ENCODE data around the gene STK32A. TPM values are rescaled to one million over a fixed set of nuclear protein-coding genes. Genes with fewer than 3 reads are reported as not detected.

Gene STK32A
- total RNA-seq, 4 donors from 2014 or later = 2.5 to 15.3 (median 9.4) TPM

- intact Hi-C loops (cut with DNase I) = no loop called here
Observed at GRCh38 chr5:147400126-147400809, 165.4 kb downstream of the STK32A start.

GRCh38 chr5:147400881-147401280 lies 166.1 kb downstream of the STK32A start:
- peaks cover 0 to 17% of the 10 kb centered on the region in 2 donors for H3K4me1 ChIP-seq
- intact Hi-C loops (cut with DNase I) = no loop called here

More at GRCh38 chr5:147400126-147400809, 165.4 kb downstream of the STK32A start:
- H3K27me3 ChIP-seq = no peaks in the 10 kb centered on the region
- H3K4me3 ChIP-seq (replicated peaks in 1 of 3) = no peak overlapping the region
- WGBS, 2 donors = 83 to 90% methylated on average over 7 of the region's 7 CpGs
- H3K36me3 ChIP-seq = no peaks in the 10 kb centered on the region
- H3K4me1 ChIP-seq = peaks cover 0 to 17% of the 10 kb centered on the region in 2 donors
- no peak for DNase-seq
- no peak overlapping the region for H3K27ac ChIP-seq
- TF ChIP-seq CTCF (IDR thresholded peaks at IDR 0.05) = no peak
- TF ChIP-seq POLR2A (IDR thresholded peaks at IDR 0.05) = no peak
- no peaks in the 10 kb centered on the region for H3K9me3 ChIP-seq

GRCh38 chr5:147403651-147404640 lies 169.1 kb downstream of the STK32A start:
- intact Hi-C loops (cut with DNase I) = no loop called here
- DNase-seq = peak in 1 of 2 donors; percentile 13
- Histone ChIP-seq H3K4me1 (peaks cover 0 to 17% of the 10 kb centered on the region in 2 donors), H3K27ac (peak overlapping the region; percentile 58 to 67 (median 64)), H3K36me3 (no peaks in the 10 kb centered on the region), H3K4me3 (replicated peaks in 1 of 3) (no peak overlapping the region), H3K27me3 (no peaks in the 10 kb centered on the region), H3K9me3 (no peaks in the 10 kb centered on the region)
- WGBS, 2 donors = 68 to 74% methylated on average over 15 of the region's 15 CpGs
- TF ChIP-seq POLR2A (IDR thresholded peaks at IDR 0.05) (no peak), CTCF (IDR thresholded peaks at IDR 0.05) (no peak)

More at GRCh38 chr5:147400881-147401280, 166.1 kb downstream of the STK32A start:
- no peak for DNase-seq
- H3K27me3 ChIP-seq = no peaks in the 10 kb centered on the region
- H3K9me3 ChIP-seq = no peaks in the 10 kb centered on the region
- H3K36me3 ChIP-seq = no peaks in the 10 kb centered on the region
- no peak for TF ChIP-seq POLR2A (IDR thresholded peaks at IDR 0.05)
- TF ChIP-seq CTCF (IDR thresholded peaks at IDR 0.05) = no peak
- no peak overlapping the region for H3K4me3 ChIP-seq (replicated peaks in 1 of 3)
- H3K27ac ChIP-seq = no peak overlapping the region

GRCh38 chr5:147404706-147405105 lies 169.9 kb downstream of the STK32A start:
- H3K36me3 ChIP-seq = no peaks in the 10 kb centered on the region
- DNase-seq = no peak
- H3K27me3 ChIP-seq = no peaks in the 10 kb centered on the region
- TF ChIP-seq POLR2A (IDR thresholded peaks at IDR 0.05) (no peak), CTCF (IDR thresholded peaks at IDR 0.05) (no peak)
- whole genome bisulfite sequencing, 2 donors = 80 to 100% methylated on average over 1 of the region's 1 CpG
- H3K27ac ChIP-seq = peak overlapping the region; percentile 58 to 67 (median 64)
- H3K9me3 ChIP-seq = no peaks in the 10 kb centered on the region
- peaks cover 0 to 17% of the 10 kb centered on the region in 2 donors for H3K4me1 ChIP-seq
- intact Hi-C loops (cut with DNase I) = no loop called here
- no peak overlapping the region for H3K4me3 ChIP-seq (replicated peaks in 1 of 3)

Data from thyroid gland (tissue), 4 donors.